OCI-LY7 (cell line): ENCODE results near the gene ARL14EP. TPM values are rescaled to one million over a fixed set of nuclear protein-coding genes. Genes with fewer than 3 reads are reported as not detected.

Experiments used
- BruUV-seq: library from RNA; stranded (reverse); fragments of 400-500 nt; replicated peaks from 2 replicates; lab custom pipeline; 2021; lab: Mats Ljungman, UMichigan
- CTCF ChIA-PET: fragments of 300-600 bp; sonication (Branson Sonifier 250); formaldehyde crosslinking; loops from one replicate; lab custom pipeline; 2022; ENCODE audit warnings: antibody characterized with exemption; ENCODE audit not compliant: unreplicated experiment; lab: Charles Lee
- POLR2A ChIA-PET: fragments of 300-600 bp; sonication (Branson Sonifier 250); formaldehyde crosslinking; loops from one replicate; lab custom pipeline; 2022; ENCODE audit warnings: antibody characterized with exemption; lab: Charles Lee
- DNase-seq: peaks from one replicate; pipeline ENCODE4 v3.0.0-alpha.2; 2015; ENCODE audit warnings: low spot score
- H2AFZ ChIP-seq: fragments of 200-600 bp; sonication (generic), shearing (Covaris generic); 2 replicates; pipeline ENCODE4 v1.6.1; 2014; ENCODE audit warnings: mild to moderate bottlenecking, antibody characterized with exemption, low read length, moderate library complexity
- H3K27ac ChIP-seq: fragments of 200-600 bp; sonication (generic); 2 replicates; pipeline ENCODE4 v1.5.1; 2014; ENCODE audit warnings: mixed run types, low read depth, mild to moderate bottlenecking, moderate library complexity, low read length, inconsistent platforms; ENCODE audit not compliant: poor library complexity, severe bottlenecking
- H3K36me3 ChIP-seq: fragments of 200-600 bp; sonication (generic); 2 replicates; pipeline ENCODE4 v1.6.1; 2014; ENCODE audit warnings: mild to moderate bottlenecking, antibody characterized with exemption, low read length, moderate library complexity, mixed read lengths; ENCODE audit not compliant: insufficient read depth
- H3K4me1 ChIP-seq: fragments of 200-600 bp; sonication (generic); 2 replicates; pipeline ENCODE4 v1.5.1; 2014; ENCODE audit warnings: mild to moderate bottlenecking, low read length; ENCODE audit not compliant: insufficient read depth, poor library complexity, severe bottlenecking
- H3K4me2 ChIP-seq: fragments of 200-600 bp; sonication (generic); 2 replicates; pipeline ENCODE4 v1.6.1; 2014; ENCODE audit warnings: mild to moderate bottlenecking, low read length
- H3K4me3 ChIP-seq: fragments of 200-600 bp; sonication (generic); 2 replicates; pipeline ENCODE4 v1.5.1; 2014; ENCODE audit warnings: mild to moderate bottlenecking, low read depth, low read length; ENCODE audit not compliant: poor library complexity, severe bottlenecking
- H3K79me2 ChIP-seq: fragments of 200-600 bp; sonication (generic); 2 replicates; pipeline ENCODE4 v1.6.1; 2016; ENCODE audit warnings: low read depth, mild to moderate bottlenecking, low read length, moderate library complexity, mixed read lengths; ENCODE audit not compliant: insufficient read depth
- H3K9me2 ChIP-seq: fragments of 200-600 bp; sonication (generic); 2 replicates; pipeline ENCODE4 v1.6.1; 2016; ENCODE audit warnings: mild to moderate bottlenecking, low read length, mixed read lengths; ENCODE audit not compliant: insufficient read depth
- H3K9me3 ChIP-seq: fragments of 200-600 bp; sonication (generic); 2 replicates; pipeline ENCODE4 v1.6.1; 2014; ENCODE audit warnings: mild to moderate bottlenecking, mixed run types, low read length, mixed read lengths
- H4K20me1 ChIP-seq: fragments of 200-600 bp; sonication (generic); 2 replicates; pipeline ENCODE4 v1.6.1; 2014; ENCODE audit warnings: mild to moderate bottlenecking, antibody characterized with exemption, low read length, moderate library complexity, mixed read lengths; ENCODE audit not compliant: insufficient read depth
- EZH2phosphoT487 ChIP-seq: fragments of 200-600 bp; sonication (generic); IDR thresholded peaks from 2 replicates; pipeline ENCODE4 v1.6.1; 2018; ENCODE audit warnings: low read depth, borderline replicate concordance, mild to moderate bottlenecking, mixed run types, antibody characterized with exemption, low read length, moderate library complexity, mixed read lengths
- intact Hi-C: fragments of 100-400 bp; cut with micrococcal nuclease; formaldehyde crosslinking; loops from one replicate; pipeline ENCODE4 v1.10.0; 2022; ENCODE audit not compliant: unreplicated experiment
- total RNA-seq, 2 experiments: library from RNA; depleted of rRNA in 1 of 2; stranded (reverse); fragments of >200 nt in 1 of 2; shearing (Covaris generic) in 1 of 2; gene quantifications; 2 replicates each; pipeline ENCODE4 v1.2.3, GENCODE V29; 2014 to 2022
- TF ChIP-seq, protein P1 (sequence below): fragments of 200-600 bp; sonication (generic); conservative IDR thresholded peaks from 2 replicates; pipeline ENCODE4 v1.5.1; 2014; ENCODE audit warnings: mild to moderate bottlenecking, antibody characterized with exemption, low read length, moderate library complexity, mixed read lengths

The ARL14EP gene
- total RNA-seq, 2 experiments from 2014 or later = 37.8 to 51.5 TPM

DNA sequence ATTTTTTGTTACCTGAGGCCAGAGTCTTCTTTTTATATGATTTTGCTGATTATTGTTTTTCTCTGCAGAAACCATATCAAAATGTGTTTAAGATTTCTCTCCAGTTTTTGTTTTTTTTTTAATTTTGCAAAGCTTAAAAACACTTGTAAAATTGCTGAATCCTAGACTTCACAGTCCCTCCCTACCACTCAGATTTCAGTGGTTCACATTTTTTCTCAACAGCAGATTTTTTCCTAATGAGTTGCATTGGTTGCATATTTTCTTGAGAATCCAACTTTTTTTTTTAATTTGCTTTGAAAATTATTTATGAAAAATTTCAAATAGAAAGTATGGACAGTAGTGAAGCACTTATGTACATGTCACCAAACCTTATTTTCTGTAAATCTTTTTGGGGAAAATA lies 5.8 kb downstream of the ARL14EP start:
- H3K36me3 ChIP-seq = peaks cover 86% of the 10 kb centered on the region
- H3K4me2 ChIP-seq = peak overlapping the region; percentile 46
- H3K4me3 ChIP-seq = peak overlapping the region; percentile 14
- H3K9me3 ChIP-seq = no peaks in the 10 kb centered on the region
- no peaks in the 10 kb centered on the region for H3K9me2 ChIP-seq
- no peak overlapping the region for H2AFZ ChIP-seq
- H3K4me1 ChIP-seq = peaks cover 70% of the 10 kb centered on the region
- CTCF ChIA-PET = no interaction called here
- H4K20me1 ChIP-seq = peaks cover 20% of the 10 kb centered on the region; the same call in 1 of the 2 replicates
- intact Hi-C loops = no loop called here
- POLR2A ChIA-PET = interaction anchor here (0.7 to 1.3 kb wide), 3 partner anchors 10 to 15 kb away, joined by 4 to 5 read pairs (median 4); no protein-coding TSS in a partner anchor
- H3K27ac ChIP-seq = peak overlapping the region; percentile 17
- TF ChIP-seq EZH2phosphoT487 = no peak
- TF ChIP-seq, protein P1, sequence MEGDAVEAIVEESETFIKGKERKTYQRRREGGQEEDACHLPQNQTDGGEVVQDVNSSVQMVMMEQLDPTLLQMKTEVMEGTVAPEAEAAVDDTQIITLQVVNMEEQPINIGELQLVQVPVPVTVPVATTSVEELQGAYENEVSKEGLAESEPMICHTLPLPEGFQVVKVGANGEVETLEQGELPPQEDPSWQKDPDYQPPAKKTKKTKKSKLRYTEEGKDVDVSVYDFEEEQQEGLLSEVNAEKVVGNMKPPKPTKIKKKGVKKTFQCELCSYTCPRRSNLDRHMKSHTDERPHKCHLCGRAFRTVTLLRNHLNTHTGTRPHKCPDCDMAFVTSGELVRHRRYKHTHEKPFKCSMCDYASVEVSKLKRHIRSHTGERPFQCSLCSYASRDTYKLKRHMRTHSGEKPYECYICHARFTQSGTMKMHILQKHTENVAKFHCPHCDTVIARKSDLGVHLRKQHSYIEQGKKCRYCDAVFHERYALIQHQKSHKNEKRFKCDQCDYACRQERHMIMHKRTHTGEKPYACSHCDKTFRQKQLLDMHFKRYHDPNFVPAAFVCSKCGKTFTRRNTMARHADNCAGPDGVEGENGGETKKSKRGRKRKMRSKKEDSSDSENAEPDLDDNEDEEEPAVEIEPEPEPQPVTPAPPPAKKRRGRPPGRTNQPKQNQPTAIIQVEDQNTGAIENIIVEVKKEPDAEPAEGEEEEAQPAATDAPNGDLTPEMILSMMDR = no peak
- DNase-seq = no peak
- BruUV-seq = no TSS peak
- peaks cover 100% of the 10 kb centered on the region for H3K79me2 ChIP-seq

DNA sequence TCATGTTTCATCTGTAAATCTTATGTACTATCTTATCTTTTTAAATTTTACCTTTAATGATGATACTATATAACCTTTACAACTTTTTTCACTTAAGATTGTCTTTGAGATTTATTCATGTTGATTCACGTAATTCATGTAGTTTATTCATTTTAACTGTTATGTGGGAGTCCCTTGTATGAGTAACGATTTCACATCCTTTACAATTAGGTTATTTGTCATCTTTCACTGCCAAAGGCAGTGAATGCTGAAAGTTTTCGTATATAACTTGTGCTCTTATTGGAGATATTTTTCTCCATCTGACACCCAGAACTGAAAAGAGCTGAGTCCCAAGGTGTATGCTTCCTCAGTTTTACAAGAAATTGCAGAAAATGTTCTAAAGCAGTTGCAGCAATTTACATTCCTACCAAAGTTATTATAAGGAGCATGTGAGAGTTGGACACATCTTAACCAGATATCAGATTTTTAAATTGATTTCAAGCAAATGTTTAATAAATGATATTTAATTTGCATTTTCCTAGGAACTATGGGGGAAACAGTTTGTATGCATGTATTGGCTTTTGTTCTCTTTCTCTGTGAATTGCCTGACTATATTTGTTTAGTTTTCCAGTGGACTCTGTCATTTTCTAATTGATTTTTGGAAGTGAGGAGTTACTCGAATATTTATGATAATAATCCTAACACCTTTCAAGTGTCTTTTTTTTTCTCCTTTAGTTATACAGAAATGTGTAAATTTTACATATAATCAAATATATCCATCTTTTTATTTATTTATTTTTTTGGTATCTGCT lies 6.4 kb downstream of the ARL14EP start:
- ChIA-PET CTCF (no interaction called here), POLR2A (interaction anchor here (0.5 to 2.0 kb wide), 3 partner anchors 10 to 45 kb away, joined by 3 to 7 read pairs (median 4); no protein-coding TSS in a partner anchor)
- Histone ChIP-seq H3K9me3 (no peaks in the 10 kb centered on the region), H3K4me3 (peak overlapping the region; percentile 24), H3K4me1 (peaks cover 68% of the 10 kb centered on the region), H3K79me2 (peaks cover 94% of the 10 kb centered on the region), H3K9me2 (no peaks in the 10 kb centered on the region), H2AFZ (no peak overlapping the region), H3K27ac (peak overlapping the region; percentile 17), H3K4me2 (peak overlapping the region; percentile 46), H4K20me1 (peaks cover 19% of the 10 kb centered on the region; the same call in 1 of the 2 replicates), H3K36me3 (peaks cover 90% of the 10 kb centered on the region)
- DNase-seq = no peak
- intact Hi-C loops = no loop called here
- TF ChIP-seq, protein P1 = no peak
- TF ChIP-seq EZH2phosphoT487 = no peak
- BruUV-seq = no TSS peak

DNA sequence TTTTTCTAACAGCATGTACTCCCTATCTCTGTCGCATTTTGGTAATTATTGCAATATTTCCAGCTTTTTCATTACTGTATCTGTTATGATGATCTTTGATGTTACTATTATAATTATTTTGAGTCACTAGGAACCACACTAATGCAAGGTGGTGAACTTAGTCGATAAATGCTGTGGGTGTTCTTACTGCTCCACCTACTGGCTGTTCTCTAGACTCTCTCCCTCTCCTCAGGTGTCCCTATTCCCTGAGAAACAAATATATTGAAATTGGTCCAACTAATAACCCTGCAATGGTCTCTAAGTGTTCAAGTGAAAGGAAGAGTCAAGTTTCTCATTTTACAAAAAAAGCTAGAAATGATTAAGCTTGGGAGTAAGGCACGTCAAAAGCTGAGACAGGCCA lies 10.5 kb downstream of the ARL14EP start:
- BruUV-seq = no TSS peak
- peaks cover 98% of the 10 kb centered on the region for H3K36me3 ChIP-seq
- H3K9me3 ChIP-seq = no peaks in the 10 kb centered on the region
- peaks cover 28% of the 10 kb centered on the region for H3K4me1 ChIP-seq
- ChIA-PET POLR2A (interaction anchor here (0.6 to 8.0 kb wide), 5 partner anchors 9 to 38 kb away, joined by 3 to 93 read pairs (median 4); partner anchors contain the start of gene ARL14EP), CTCF (interaction anchor here (1.0 to 1.7 kb wide), 2 partner anchors 10 to 19 kb away, joined by 3 to 6 read pairs; partner anchors contain the start of gene ARL14EP)
- H3K79me2 ChIP-seq = peaks cover 78% of the 10 kb centered on the region
- H3K4me2 ChIP-seq = no peak overlapping the region
- H3K9me2 ChIP-seq = no peaks in the 10 kb centered on the region
- peak; percentile 31 for DNase-seq
- H4K20me1 ChIP-seq = peaks cover 7% of the 10 kb centered on the region; the same call in 1 of the 2 replicates
- TF ChIP-seq, protein P1 = peak; percentile 80
- TF ChIP-seq EZH2phosphoT487 = no peak
- no peak overlapping the region for H3K27ac ChIP-seq
- no peak overlapping the region for H3K4me3 ChIP-seq
- H2AFZ ChIP-seq = no peak overlapping the region
- intact Hi-C loops = no loop called here
